K562 (cell line): ENCODE results near the gene HSPA13. TPM values are rescaled to one million over a fixed set of nuclear protein-coding genes. Genes with fewer than 3 reads are reported as not detected.

Experiments
- ATAC-seq: fragments of 200-7000 bp; cut with Tn5 transposase; 3 replicates; pipeline ENCODE4 v1.9.1; 2020; ENCODE audit warnings: moderate library complexity
- BruUV-seq: library from RNA; stranded (reverse); fragments of 400-500 nt; replicated peaks from 2 replicates; lab custom pipeline; 2021; lab: Mats Ljungman, UMichigan
- CTCF ChIA-PET: fragments of 300-600 bp; formaldehyde crosslinking; extraction: SDS; loops from one replicate; lab custom pipeline; 2021; ENCODE audit warnings: low intra/inter-chr PET ratio; lab: Yijun Ruan, JAX
- POLR2A ChIA-PET: fragments of 300-600, 350-650 bp; sonication (Branson Sonifier 250); formaldehyde crosslinking; extraction: SDS; loops from one replicate; lab custom pipeline; 2021; ENCODE audit warnings: antibody characterized with exemption, inconsistent platforms; lab: Yijun Ruan, JAX
- DNase-seq, 4 experiments: peaks; one replicate each; pipeline versions ENCODE4 v3.0.0 to v3.0.0-alpha.2; 2011 to 2018; ENCODE audit warnings: low spot score in 3 of 4, mixed read lengths in 3 of 4; ENCODE audit errors: extremely low read depth in 1 of 4
- FAIRE-seq: peaks from 2 replicates; lab custom pipeline; 2011; peaks lifted over from hg19 to GRCh38; lab: Jason Lieb, UNC
- H2AFZ ChIP-seq: 2 replicates; pipeline ENCODE4 v1.6.0; 2011; ENCODE audit warnings: low read depth, low read length, control low read depth, inconsistent platforms
- H3K27ac ChIP-seq: fragments of 200-600 bp; 3 replicates; pipeline ENCODE4 v1.8.0; 2011; ENCODE audit warnings: low read depth, mild to moderate bottlenecking, control low read depth, inconsistent platforms, low read length, moderate library complexity, mixed read lengths; ENCODE audit errors: extremely low read depth
- H3K27me3 ChIP-seq, 2 experiments: fragments of 300-600 bp in 1 of 2; 2 replicates in 1 of 2; 3 replicates in 1 of 2; pipeline versions ENCODE4 v1.6.0 to v1.8.0; 2011; ENCODE audit warnings: inconsistent platforms in 2 of 2, low read length in 2 of 2, mild to moderate bottlenecking in 1 of 2, mixed read lengths in 1 of 2, moderate library complexity in 1 of 2; ENCODE audit not compliant: control insufficient read depth in 2 of 2, insufficient read depth in 2 of 2
- H3K36me3 ChIP-seq: fragments of 300-600 bp; 3 replicates; pipeline ENCODE4 v1.8.0; 2011; ENCODE audit warnings: mild to moderate bottlenecking, low read length, inconsistent platforms; ENCODE audit not compliant: control insufficient read depth, insufficient read depth
- H3K4me1 ChIP-seq, 2 experiments: fragments of 200-600 bp in 1 of 2; replicated peaks in 1 of 2; 2 replicates in 1 of 2; 3 replicates in 1 of 2; pipeline versions ENCODE4 v1.5.1 to v1.8.0; 2011; ENCODE audit warnings: inconsistent platforms in 2 of 2, low read length in 2 of 2, mild to moderate bottlenecking in 1 of 2, mixed read lengths in 1 of 2, moderate library complexity in 1 of 2; ENCODE audit not compliant: control insufficient read depth in 2 of 2, insufficient read depth in 2 of 2
- H3K4me2 ChIP-seq: 2 replicates; pipeline ENCODE4 v1.6.1; 2011; ENCODE audit warnings: low read length, control low read depth, inconsistent platforms, mixed read lengths; ENCODE audit not compliant: insufficient read depth
- H3K4me3 ChIP-seq: fragments of 200-600 bp; sonication (generic), shearing (Covaris generic); 2 replicates; pipeline ENCODE4 v1.5.1; 2016; ENCODE audit warnings: control low read depth, inconsistent platforms
- H3K79me2 ChIP-seq: fragments of 200-600 bp; 3 replicates; pipeline ENCODE4 v1.8.0; 2011; ENCODE audit warnings: low read length, inconsistent platforms; ENCODE audit not compliant: control insufficient read depth, insufficient read depth
- H3K9ac ChIP-seq, 2 experiments: 2 replicates each; pipeline versions ENCODE4 v1.6.0 to v1.6.1; 2011; ENCODE audit warnings: low read depth in 2 of 2, low read length in 2 of 2, control low read depth in 1 of 2, inconsistent platforms in 1 of 2, mild to moderate bottlenecking in 1 of 2, mixed read lengths in 1 of 2; ENCODE audit not compliant: insufficient read depth in 1 of 2
- H3K9me1 ChIP-seq: one replicate; pipeline ENCODE4 v1.6.0; 2011; ENCODE audit warnings: inconsistent platforms, mild to moderate bottlenecking, low read length, moderate library complexity; ENCODE audit not compliant: control insufficient read depth, insufficient read depth
- H3K9me3 ChIP-seq: replicated peaks from 2 replicates; pipeline ENCODE4 v1.5.1; 2011; ENCODE audit warnings: low read depth, low read length, inconsistent platforms; ENCODE audit not compliant: control insufficient read depth, insufficient read depth
- H4K20me1 ChIP-seq: replicated peaks from 2 replicates; pipeline ENCODE4 v1.6.1; 2011; ENCODE audit warnings: low read length, inconsistent platforms, mixed read lengths; ENCODE audit not compliant: control insufficient read depth, insufficient read depth
- CREB1 ChIP-seq, 2 experiments: sonication (generic) in 1 of 2; formaldehyde crosslinking in 1 of 2; IDR thresholded peaks; 2 replicates each; pipeline versions ENCODE4 v1.6.1 to v1.8.0; 2012 to 2022; ENCODE audit warnings: inconsistent platforms in 1 of 2, mild to moderate bottlenecking in 1 of 2, missing genetic modification reagents in 1 of 2, moderate library complexity in 1 of 2
- ETS1 ChIP-seq: conservative IDR thresholded peaks from 2 replicates; pipeline ENCODE4 v1.6.1; 2011; ENCODE audit warnings: low read depth, mild to moderate bottlenecking, low read length; ENCODE audit not compliant: control insufficient read depth
- FOSL1 ChIP-seq: fragments of 200-800 bp; sonication (Bioruptor generic); conservative IDR thresholded peaks from 2 replicates; pipeline ENCODE4 v1.6.1; 2016; ENCODE audit warnings: missing genetic modification characterization, missing compliant biosample characterization
- HEY1 ChIP-seq: fragments of 250-450 bp; sonication (Bioruptor Pico); IDR thresholded peaks from 2 replicates; pipeline ENCODE4 v1.5.0; 2020; ENCODE audit warnings: mild to moderate bottlenecking, moderate library complexity, borderline replicate concordance
- LCOR ChIP-seq: sonication (generic); formaldehyde crosslinking; IDR thresholded peaks from 2 replicates; pipeline ENCODE4 v1.8.0; 2022; ENCODE audit warnings: mild to moderate bottlenecking, missing genetic modification reagents
- RB1 ChIP-seq: fragments of 450-650 bp; IDR thresholded peaks from 2 replicates; pipeline ENCODE4 v1.6.1; 2017; ENCODE audit warnings: low read depth, mild to moderate bottlenecking
- SIN3B ChIP-seq: fragments of 450-650 bp; IDR thresholded peaks from 2 replicates; pipeline ENCODE4 v1.6.1; 2017; ENCODE audit warnings: low read depth, mild to moderate bottlenecking, moderate library complexity
- YBX1 ChIP-seq: fragments of 450-650 bp; IDR thresholded peaks from 2 replicates; pipeline ENCODE4 v1.7.1; 2016; ENCODE audit warnings: mild to moderate bottlenecking
- ZNF277 ChIP-seq: fragments of 250-450 bp; sonication (Bioruptor Pico); IDR thresholded peaks from 2 replicates; pipeline ENCODE4 v1.8.0; 2022; ENCODE audit warnings: inconsistent platforms, mild to moderate bottlenecking, moderate library complexity, borderline replicate concordance
- ZNF639 ChIP-seq, 2 experiments: fragments of 200-800 bp in 1 of 2; sonication (Bioruptor generic) in 1 of 2; sonication (generic) in 1 of 2; formaldehyde crosslinking in 1 of 2; IDR thresholded peaks in 1 of 2; conservative IDR thresholded peaks in 1 of 2; 2 replicates each; pipeline versions ENCODE4 v1.5.0 to v1.6.1; 2016 to 2020; ENCODE audit warnings: missing compliant biosample characterization in 1 of 2, missing genetic modification characterization in 1 of 2, missing genetic modification reagents in 1 of 2
- in situ Hi-C: fragments of 300-500 bp; cut with MboI; formaldehyde crosslinking; loops from 4 replicates; pipeline ENCODE4 v1.15.0; 2018; ENCODE audit warnings: inconsistent platforms, mixed read lengths
- intact Hi-C: fragments of 100-400 bp; cut with micrococcal nuclease; formaldehyde crosslinking; loops from 2 replicates; pipeline ENCODE4 v1.14.2; 2022
- polyA plus RNA-seq, 8 experiments: library from polyadenylated mRNA; depleted of rRNA in 4 of 8; stranded (reverse) in 5 of 8; unstranded in 3 of 8; fragments of >200 nt; fragmentation: Nextera tagmentation in 2 of 8; fragmentation: Illumina TruSeq in 1 of 8; extraction: Ambion mirVana in 2 of 8; extraction: Trizol in 1 of 8; gene quantifications; 2 replicates each; pipeline versions ENCODE4 v1.2.1 to v1.2.3, GENCODE V29; 2011 to 2014; ENCODE audit warnings: inconsistent platforms in 1 of 8, missing spikeins in 1 of 8
- total RNA-seq, 7 experiments: library from RNA; depleted of rRNA in 6 of 7; stranded (reverse); fragments of >200 nt in 6 of 7; fragmentation: Illumina TruSeq in 2 of 7; extraction: Trizol in 2 of 7; gene quantifications; 2 replicates each; pipeline versions ENCODE4 v1.2.1 to v1.2.3, GENCODE V29; 2011 to 2021; ENCODE audit warnings: low replicate concordance in 1 of 7

Gene HSPA13
- total and polyA plus RNA-seq, 9 of the 15 experiments (the other 6 are each of a cell fraction or from before 2014, with no cell fraction given): 12.5 to 28.8 (median 23.9) TPM

- intact Hi-C loops: no loop called here
- ChIA-PET CTCF (no interaction called here), POLR2A (no interaction called here)
- no peak overlapping the region for H3K9ac ChIP-seq
- DNase-seq (no peak), ATAC-seq (no peak), FAIRE-seq (no peak)
- H3K4me2 ChIP-seq: no peak overlapping the region
- in situ Hi-C loops: no loop called here
- H3K9me1 ChIP-seq: no peaks in the 10 kb centered on the region
- H3K79me2 ChIP-seq: no peaks in the 10 kb centered on the region
- H3K4me3 ChIP-seq: no peak overlapping the region
- H4K20me1 ChIP-seq: no peaks in the 10 kb centered on the region
- H3K36me3 ChIP-seq: no peaks in the 10 kb centered on the region
- no peaks in the 10 kb centered on the region for H3K4me1 ChIP-seq
- no peak overlapping the region for H2AFZ ChIP-seq
- no peaks in the 10 kb centered on the region for H3K9me3 ChIP-seq
- H3K27me3 ChIP-seq: peaks cover 0 to 5% of the 10 kb centered on the region in 2 experiments; a peak in 4 of 5 replicates
- TF ChIP-seq LCOR (CRISPR knock-in tag) (no peak), ZNF639 (CRISPR knock-in tag; conservative IDR thresholded peaks at IDR 0.05 in 1 of 2, IDR thresholded peaks at IDR 0.05 in 1 of 2) (no peak), ZNF277 (CRISPR knock-in tag) (no peak), HEY1 (CRISPR knock-in tag) (no peak), YBX1 (no peak), SIN3B (no peak), RB1 (no peak), ETS1 (no peak), CREB1 (IDR thresholded peaks at IDR 0.05) (no peak), CREB1 (CRISPR knock-in tag; IDR thresholded peaks at IDR 0.05) (no peak), FOSL1 (tag) (no peak)
- no peak overlapping the region for H3K27ac ChIP-seq
- no TSS peak for BruUV-seq
Measured at GRCh38 chr21:14354515-14354914, 28.4 kb downstream of the HSPA13 start.
